Hepatocyte (in vitro differentiated cells): ENCODE results near the gene CYP3A7.
"Not testable (repeated sequence)": the region's sequence is repeated elsewhere in the genome, so short reads cannot be mapped to it uniquely, and the experiment has no call there.

Source experiments
- CTCF ChIP-seq: fragments of 200-600 bp; sonication (generic); IDR thresholded peaks from 2 replicates; pipeline ENCODE4 v1.5.1; 2016; ENCODE audit warnings: antibody characterized with exemption, mild to moderate bottlenecking; ENCODE audit not compliant: poor library complexity
- EZH2 ChIP-seq: fragments of 200-600 bp; sonication (generic); IDR thresholded peaks from 2 replicates; pipeline ENCODE4 v1.6.1; 2016; ENCODE audit warnings: antibody characterized with exemption, mild to moderate bottlenecking, borderline replicate concordance

GRCh38 chr7:99723201-99723600 is 11.8 kb downstream of the CYP3A7 start:
- TF ChIP-seq EZH2, CTCF: not testable (repeated sequence)
